ENCODE results near the gene ARHGEF2.
"Not testable (repeated sequence)": the region's sequence is repeated elsewhere in the genome, so short reads cannot be mapped to it uniquely, and the experiment has no call there.

ARHGEF2 gene

GRCh38 chr1:155942578-155943141 is 35.7 kb downstream of the ARHGEF2 start:
- DNase-seq (ENCODE audit: low read depth) = no peak

- no peak for DNase-seq (ENCODE audit: low read depth)
Observed at GRCh38 chr1:155941845-155942531, 36.4 kb downstream of the ARHGEF2 start.

DNA sequence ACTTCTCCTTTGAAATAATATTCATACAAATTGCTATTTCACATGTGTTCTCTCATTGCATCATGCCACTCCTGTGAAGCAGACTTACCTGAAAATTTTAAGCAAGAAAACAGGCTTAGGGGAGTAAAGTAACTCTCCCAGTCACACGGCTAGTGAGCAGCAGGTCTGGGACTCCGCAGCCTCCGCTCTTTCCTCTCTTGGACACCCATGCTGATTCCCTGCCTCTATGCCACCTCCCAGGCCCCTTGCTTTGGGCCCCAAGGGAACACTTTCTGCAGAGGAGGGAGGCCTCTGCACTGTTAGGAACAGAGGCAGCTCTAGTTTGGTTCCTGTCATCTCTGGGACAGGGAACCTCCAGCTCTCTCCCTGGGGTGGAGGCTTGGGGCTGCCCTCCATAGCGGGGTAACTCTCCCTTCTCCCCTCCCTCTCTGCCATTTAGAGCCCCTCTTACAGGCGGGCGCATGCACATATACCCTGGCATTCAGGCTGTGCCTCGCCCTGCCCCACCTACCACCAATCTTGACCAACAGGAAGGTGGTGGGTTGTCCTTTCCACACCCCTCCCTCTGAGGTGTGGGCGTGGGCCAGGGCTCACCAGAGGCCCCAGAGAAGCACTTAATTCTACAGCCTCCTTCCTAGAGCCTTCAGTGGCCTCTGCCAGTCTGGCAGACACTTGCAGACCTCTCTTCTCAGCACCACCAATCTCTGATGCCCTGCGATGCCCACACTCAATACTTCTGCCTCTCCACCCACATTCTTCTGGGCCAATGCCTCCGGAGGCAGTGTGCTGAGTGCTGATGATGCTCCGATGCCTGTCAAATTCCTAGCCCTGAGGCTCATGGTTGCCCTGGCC is 37.1 kb downstream of the ARHGEF2 start, which contains the start of gene RXFP4:
TSS of gene RXFP4 (plus strand) at position 646 of the 852 bp plus-strand sequence. CDS start at position 718, 72 bp downstream.
- DNase-seq (ENCODE audit: low read depth) = no peak

DNA sequence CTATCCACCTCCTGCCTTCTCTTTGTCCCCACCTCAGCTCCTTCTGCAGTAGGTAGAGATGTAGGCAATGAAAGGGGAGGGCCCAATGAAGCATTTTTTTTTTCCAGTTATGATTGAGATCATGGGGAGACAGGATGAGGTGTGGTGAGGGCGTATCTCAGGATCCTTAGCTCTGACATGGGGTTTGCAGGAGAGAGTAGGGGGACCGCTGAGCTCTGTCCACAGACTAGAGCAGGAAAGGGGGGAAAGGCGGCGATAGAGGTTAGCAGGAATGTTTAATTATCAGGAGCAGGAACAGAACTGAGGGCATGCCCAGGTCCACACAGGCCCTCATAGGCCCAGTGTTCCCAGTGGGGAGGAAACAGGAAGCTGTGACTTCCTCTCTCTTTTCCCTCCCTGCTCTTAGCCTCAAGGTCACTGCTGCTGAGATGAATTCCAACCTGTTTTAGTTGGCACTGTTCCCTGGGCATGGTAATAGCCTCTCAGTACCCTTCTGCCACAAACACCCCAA is 37.8 kb downstream of the ARHGEF2 start:
- no peak for DNase-seq (ENCODE audit: low read depth)

- no peak for DNase-seq (ENCODE audit: low read depth)
Observed at GRCh38 chr1:155938220-155938627, 40.1 kb downstream of the ARHGEF2 start.

DNA sequence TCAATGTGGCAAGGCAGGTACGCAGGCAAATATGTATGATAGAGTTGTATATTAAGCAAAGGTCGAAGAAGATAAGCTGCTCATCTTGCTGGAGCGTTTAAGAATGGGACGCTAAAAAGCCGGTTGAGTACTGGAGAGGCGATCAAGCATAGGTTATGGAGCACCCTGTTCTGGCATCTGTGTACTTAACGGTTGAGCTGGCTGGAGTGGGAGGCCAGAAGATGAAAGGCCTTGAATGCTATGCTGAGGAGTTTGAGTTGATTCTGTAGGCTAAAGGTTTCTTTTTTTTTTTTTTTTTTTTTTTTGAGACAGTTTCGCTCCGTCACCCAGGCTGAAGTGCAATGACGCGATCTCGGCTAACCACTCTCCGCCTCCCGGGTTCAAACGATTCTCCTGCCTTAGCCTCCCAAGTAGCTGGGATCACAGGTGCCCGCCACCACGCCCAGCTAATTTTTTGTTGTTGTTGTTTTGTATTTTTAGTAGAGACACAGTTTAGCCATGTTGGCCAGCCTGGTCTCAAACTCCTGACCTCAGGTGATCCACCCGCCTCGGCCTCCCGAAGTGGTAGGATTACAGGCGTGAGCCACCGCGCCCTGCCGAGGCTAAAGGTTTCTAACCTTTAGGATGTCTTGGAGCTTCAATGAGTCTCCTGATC is 43.3 kb downstream of the ARHGEF2 start:
- DNase-seq (ENCODE audit: low read depth) = no peak

DNA sequence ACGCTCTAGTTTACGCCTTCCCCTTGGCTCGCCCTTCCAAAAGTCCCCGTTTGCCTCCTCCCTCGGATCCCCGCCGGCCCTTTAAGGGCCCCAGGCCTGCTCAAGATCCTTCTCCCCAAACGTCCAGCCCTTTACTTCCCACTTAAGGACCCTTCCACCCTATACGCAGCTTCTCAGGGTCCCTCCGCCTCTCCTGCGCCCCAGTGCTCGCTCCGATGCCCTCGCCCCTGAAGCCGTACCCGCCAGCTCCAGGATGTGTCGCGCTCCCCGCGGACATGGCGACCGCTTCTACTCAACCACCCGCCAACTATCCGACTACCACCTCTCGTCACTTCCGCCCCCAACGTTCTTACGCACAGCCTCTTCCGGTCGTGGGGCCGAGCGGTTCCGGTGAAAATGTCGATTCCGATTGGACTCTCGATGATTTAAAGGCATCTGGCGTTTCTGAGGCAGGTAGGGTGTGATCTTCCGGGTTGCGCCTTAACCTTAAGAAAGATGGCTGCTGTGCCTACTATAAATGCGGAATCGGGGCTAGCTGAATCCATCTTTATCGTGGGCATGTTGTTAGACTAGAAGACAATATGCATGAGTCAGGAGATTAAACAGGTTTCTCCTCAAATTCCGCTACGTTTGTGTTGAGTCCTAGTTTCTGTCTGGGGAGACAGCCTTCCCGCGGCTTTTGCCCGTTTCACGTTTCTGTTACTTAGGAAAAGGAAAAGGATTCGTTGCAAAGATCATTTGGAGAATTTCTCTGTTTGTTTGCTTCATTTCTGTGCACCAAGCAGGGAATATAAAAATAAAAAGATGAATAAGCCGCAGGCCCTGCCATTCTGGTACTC is 44.0 kb downstream of the ARHGEF2 start, which contains the start of gene KHDC4:
TSS of gene KHDC4 (minus strand) at position 317 of the 839 bp plus-strand sequence. CDS start at position 277, 40 bp downstream.
- peak; percentile 84 for DNase-seq (ENCODE audit: low read depth)

DNA sequence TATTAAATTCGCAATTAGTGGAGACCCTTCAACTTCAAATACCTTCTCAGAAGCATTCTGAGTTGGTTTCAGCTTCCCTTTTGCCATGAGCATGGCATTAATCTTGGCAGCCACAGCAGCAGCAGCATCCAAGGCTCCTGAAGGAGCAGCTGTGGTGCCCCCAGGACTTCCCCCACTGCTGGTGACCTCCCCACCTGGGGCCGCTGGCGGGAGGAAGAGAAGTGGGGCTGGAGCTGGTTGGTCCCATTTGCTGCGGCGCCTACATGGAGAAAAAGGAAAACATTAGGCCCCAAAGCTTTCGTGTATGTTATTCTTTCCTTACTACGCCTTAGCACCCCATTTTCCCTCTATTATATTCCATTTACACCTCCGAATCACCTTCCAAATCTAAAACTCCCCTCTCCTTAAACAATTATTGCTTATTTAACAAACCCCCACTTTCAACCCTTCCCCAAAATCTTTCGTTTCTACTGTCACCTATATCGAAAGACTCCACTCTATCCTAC is 44.7 kb downstream of the ARHGEF2 start:
- no peak for DNase-seq (ENCODE audit: low read depth)

GRCh38 chr1:155932487-155932886 is 45.9 kb downstream of the ARHGEF2 start:
- DNase-seq (ENCODE audit: low read depth) = no peak

GRCh38 chr1:155932081-155932480 is 46.3 kb downstream of the ARHGEF2 start:
- no peak for DNase-seq (ENCODE audit: low read depth)

GRCh38 chr1:155931332-155932038 is 46.9 kb downstream of the ARHGEF2 start:
- no peak for DNase-seq (ENCODE audit: low read depth)

GRCh38 chr1:155930725-155931124 is 47.6 kb downstream of the ARHGEF2 start:
- not testable (repeated sequence) for DNase-seq (ENCODE audit: low read depth)

GRCh38 chr1:155929057-155929456 is 49.3 kb downstream of the ARHGEF2 start:
- DNase-seq (ENCODE audit: low read depth) = no peak

GRCh38 chr1:155925506-155925905 is 52.8 kb downstream of the ARHGEF2 start:
- DNase-seq (ENCODE audit: low read depth) = no peak

GRCh38 chr1:155920717-155921116 is 57.6 kb downstream of the ARHGEF2 start:
- no peak for DNase-seq (ENCODE audit: low read depth)

DNA sequence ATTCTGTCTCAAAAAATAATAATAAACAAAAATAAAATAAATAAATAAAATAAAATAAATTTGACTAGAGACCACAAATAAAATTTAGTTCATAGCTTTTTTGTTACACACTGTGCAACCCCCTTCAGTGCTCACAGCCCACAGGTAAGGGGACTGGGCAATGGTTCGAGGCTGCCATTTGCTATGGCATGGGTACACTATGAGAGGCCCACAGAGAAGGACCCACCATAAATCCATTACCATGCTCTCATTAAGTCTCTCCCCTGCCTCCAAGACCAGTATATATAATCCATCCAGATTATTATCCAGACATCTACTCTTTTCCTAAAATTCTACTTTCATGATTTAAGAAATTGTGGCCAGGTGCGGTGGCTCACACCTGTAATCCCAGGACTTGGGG is 58.5 kb downstream of the ARHGEF2 start:
- no peak for DNase-seq (ENCODE audit: low read depth)

GRCh38 chr1:155918660-155919059 is 59.7 kb downstream of the ARHGEF2 start:
- no peak for DNase-seq (ENCODE audit: low read depth)

GRCh38 chr1:155913969-155914757 is 64.2 kb downstream of the ARHGEF2 start:
- DNase-seq (ENCODE audit: low read depth) = no peak

DNA sequence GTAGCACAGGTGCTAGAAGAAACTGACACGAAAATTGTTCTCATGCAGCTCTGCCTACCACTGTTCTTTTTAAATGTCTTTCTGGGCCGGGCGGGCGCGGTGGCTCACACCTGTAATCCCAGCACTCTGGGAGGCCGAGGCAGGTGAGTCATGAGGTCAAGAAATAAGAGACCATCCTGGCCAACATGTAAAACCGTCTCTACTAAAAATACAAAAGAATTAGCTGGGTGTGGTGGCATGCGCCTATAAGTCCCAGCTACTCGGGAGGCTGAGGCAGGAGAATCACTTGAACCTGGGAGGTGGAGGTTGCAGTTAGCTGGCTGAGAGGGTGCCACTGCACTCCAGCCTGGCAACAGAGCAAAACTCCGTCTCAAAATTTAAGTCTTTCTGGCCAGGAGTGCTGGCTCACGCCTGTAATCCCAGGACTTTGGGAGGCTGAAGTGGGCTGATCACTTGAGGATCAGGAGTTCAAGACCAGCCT is 66.3 kb downstream of the ARHGEF2 start:
- DNase-seq (ENCODE audit: low read depth) = no peak
